ENCODE measurements around the gene PRPSAP1.

DNA sequence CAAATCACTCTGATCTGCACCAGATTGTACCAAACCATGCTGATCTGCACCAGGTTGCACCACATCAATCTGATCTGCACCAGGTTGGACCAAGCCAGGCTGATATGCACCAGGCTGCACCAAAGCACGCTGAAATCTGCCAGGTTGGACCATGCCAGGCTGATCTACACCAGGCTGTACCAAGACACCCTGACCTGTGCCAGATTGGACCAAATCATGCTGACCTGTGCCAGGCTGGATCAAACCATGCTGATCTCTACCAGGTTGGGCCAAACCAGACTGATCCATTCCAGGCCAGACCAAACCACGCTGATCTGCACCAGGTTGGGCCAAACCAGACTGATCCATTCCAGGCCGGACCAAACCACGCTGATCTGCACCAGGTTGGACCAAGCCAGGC lies 61.1 kb downstream of the PRPSAP1 start:
- TF ChIP-seq CTCF (conservative IDR thresholded peaks at IDR 0.05; ENCODE audit: low read length) = no peak
- no peak for TF ChIP-seq EZH2phosphoT487 (IDR thresholded peaks at IDR 0.05; ENCODE audit: borderline replicate concordance, low read depth, low read length)
